ENCODE data around the gene CLECL1. TPM values are rescaled to one million over a fixed set of nuclear protein-coding genes. Genes with fewer than 3 reads are reported as not detected.

CLECL1 gene
- total and polyA plus RNA-seq, 2 of the 4 experiments (the other 2 are of a cell fraction): not detected

- H2AFZ ChIP-seq (replicated peaks; ENCODE audit: low read length, poor library complexity): no peak overlapping the region
- H3K18ac ChIP-seq (ENCODE audit: low read depth, low read length): no peak overlapping the region
- H2BK20ac ChIP-seq (ENCODE audit: low read depth, low read length): no peak overlapping the region
- no peak overlapping the region for H3K4ac ChIP-seq (ENCODE audit: low read depth, low read length)
- no peak overlapping the region for H3K56ac ChIP-seq (ENCODE audit: extremely low read depth, insufficient read depth, low read length)
- H3K14ac ChIP-seq (replicated peaks; ENCODE audit: low read depth, low read length): no peak overlapping the region
- H3K79me1 ChIP-seq (ENCODE audit: low read depth in 1 of 2, low read length in 2 of 2): no peaks in the 10 kb centered on the region
- H3K4me1 ChIP-seq (ENCODE audit: control insufficient read depth, insufficient read depth, low read length): peaks cover 1% of the 10 kb centered on the region; the same call in 1 of the 2 replicates
- no peaks in the 10 kb centered on the region for H3K27me3 ChIP-seq (ENCODE audit: control insufficient read depth, insufficient read depth, low read length)
- no peak overlapping the region for H2AK9ac ChIP-seq (replicated peaks; ENCODE audit: low read depth, low read length, poor library complexity)
- DNase-seq (no peak), ATAC-seq (ENCODE audit: low read depth) (no peak)
- H3K23ac ChIP-seq (ENCODE audit: low read depth, low read length): no peak overlapping the region
- no peaks in the 10 kb centered on the region for H3K36me3 ChIP-seq (ENCODE audit: control insufficient read depth, insufficient read depth, low read length)
- H3K27ac ChIP-seq (ENCODE audit: insufficient read depth, low read length): no peak overlapping the region
- H2BK5ac ChIP-seq (ENCODE audit: low read depth, low read length, poor library complexity, severe bottlenecking): no peak overlapping the region
- no peak overlapping the region for H2AK5ac ChIP-seq (ENCODE audit: low read depth, low read length)
- H2BK120ac ChIP-seq (ENCODE audit: low read depth, low read length): no peak overlapping the region
- no peak overlapping the region for H4K5ac ChIP-seq (ENCODE audit: low read depth, low read length)
- no peaks in the 10 kb centered on the region for H3K9me1 ChIP-seq (ENCODE audit: insufficient read depth, low read length)
- no CpG with 5 or more reads among the region's 1 CpG for WGBS, 2 experiments (ENCODE audit: extremely low coverage in 2 of 2, insufficient read length in 1 of 2)
- BruUV-seq (replicated peaks): no TSS peak
- no peaks in the 10 kb centered on the region for H4K20me1 ChIP-seq (ENCODE audit: insufficient read depth, low read length)
- no peak overlapping the region for H3K4me2 ChIP-seq (ENCODE audit: low read depth, low read length)
- H3K4me3 ChIP-seq (ENCODE audit: insufficient read depth, low read depth, low read length): no peak overlapping the region
- in situ Hi-C loops (cut with MboI; ENCODE audit: low sequenced_read_pairs) (loop anchor here (25.0 kb wide), 1 partner anchor 364 kb away; no protein-coding TSS in a partner anchor), intact Hi-C loops (cut with micrococcal nuclease) (no loop called here), dilution Hi-C loops (cut with HindIII; ENCODE audit: low sequenced_read_pairs, unreplicated experiment) (loop anchor here (10.0 kb wide), 1 partner anchor 67 kb away; no protein-coding TSS in a partner anchor)
- no peaks in the 10 kb centered on the region for H3K9me3 ChIP-seq (ENCODE audit: control insufficient read depth, insufficient read depth, low read length)
- no peak overlapping the region for H3K9ac ChIP-seq (ENCODE audit: low read depth, low read length)
- no peak for TF ChIP-seq USF2 (IDR thresholded peaks at IDR 0.05; ENCODE audit: low read depth, low read length)
- no peak for TF ChIP-seq NFE2L2 (IDR thresholded peaks at IDR 0.05; ENCODE audit: low read depth, low read length)
- no peak for TF ChIP-seq CEBPB (IDR thresholded peaks at IDR 0.05; ENCODE audit: low read depth, low read length)
- TF ChIP-seq RFX5 (IDR thresholded peaks at IDR 0.05; ENCODE audit: low read depth, low read length): no peak
- no peak for TF ChIP-seq ELK1 (IDR thresholded peaks at IDR 0.05; ENCODE audit: borderline replicate concordance, low read depth, low read length)
- no peak for TF ChIP-seq RAD21 (IDR thresholded peaks at IDR 0.05; ENCODE audit: low read length)
- no peak for TF ChIP-seq CHD1 (IDR thresholded peaks at IDR 0.05; ENCODE audit: low read depth, low read length)
- TF ChIP-seq MXI1 (IDR thresholded peaks at IDR 0.05; ENCODE audit: borderline replicate concordance, low read depth, low read length): no peak
- no peak for TF ChIP-seq BHLHE40 (IDR thresholded peaks at IDR 0.05; ENCODE audit: low read depth, low read length)
- TF ChIP-seq CTCF (conservative IDR thresholded peaks at IDR 0.05; ENCODE audit: low read depth, low read length): no peak
- TF ChIP-seq SMC3 (IDR thresholded peaks at IDR 0.05; ENCODE audit: low read depth, low read length): no peak
- no peak for TF ChIP-seq MAFK (IDR thresholded peaks at IDR 0.05; ENCODE audit: low read depth, low read length)
- no peak for TF ChIP-seq FOS (IDR thresholded peaks at IDR 0.05; ENCODE audit: low read depth, low read length)
- TF ChIP-seq POLR2A (IDR thresholded peaks at IDR 0.05; ENCODE audit: low read depth, low read length): no peak
- no peak for TF ChIP-seq MAZ (IDR thresholded peaks at IDR 0.05; ENCODE audit: borderline replicate concordance, low read depth, low read length)
- ChIA-PET CTCF (no interaction called here), POLR2A (ENCODE audit: unreplicated experiment) (no interaction called here)
- no peak overlapping the region for H2BK15ac ChIP-seq (ENCODE audit: low read depth, low read length)
- H4K91ac ChIP-seq (ENCODE audit: insufficient read depth, low read depth, low read length): no peak overlapping the region
- H4K8ac ChIP-seq (ENCODE audit: low read depth in 2 of 2, low read length in 2 of 2): no peak overlapping the region
Measured at GRCh38 chr12:9701380-9702154, 31.3 kb downstream of the CLECL1 start.
